ENCODE measurements around the gene ANKRD13D. TPM values are rescaled to one million over a fixed set of nuclear protein-coding genes. Genes with fewer than 3 reads are reported as not detected.

Gene ANKRD13D
- total and polyA plus RNA-seq, 2 donors from 2014 or later: 21.9 to 68.3 TPM

DNA sequence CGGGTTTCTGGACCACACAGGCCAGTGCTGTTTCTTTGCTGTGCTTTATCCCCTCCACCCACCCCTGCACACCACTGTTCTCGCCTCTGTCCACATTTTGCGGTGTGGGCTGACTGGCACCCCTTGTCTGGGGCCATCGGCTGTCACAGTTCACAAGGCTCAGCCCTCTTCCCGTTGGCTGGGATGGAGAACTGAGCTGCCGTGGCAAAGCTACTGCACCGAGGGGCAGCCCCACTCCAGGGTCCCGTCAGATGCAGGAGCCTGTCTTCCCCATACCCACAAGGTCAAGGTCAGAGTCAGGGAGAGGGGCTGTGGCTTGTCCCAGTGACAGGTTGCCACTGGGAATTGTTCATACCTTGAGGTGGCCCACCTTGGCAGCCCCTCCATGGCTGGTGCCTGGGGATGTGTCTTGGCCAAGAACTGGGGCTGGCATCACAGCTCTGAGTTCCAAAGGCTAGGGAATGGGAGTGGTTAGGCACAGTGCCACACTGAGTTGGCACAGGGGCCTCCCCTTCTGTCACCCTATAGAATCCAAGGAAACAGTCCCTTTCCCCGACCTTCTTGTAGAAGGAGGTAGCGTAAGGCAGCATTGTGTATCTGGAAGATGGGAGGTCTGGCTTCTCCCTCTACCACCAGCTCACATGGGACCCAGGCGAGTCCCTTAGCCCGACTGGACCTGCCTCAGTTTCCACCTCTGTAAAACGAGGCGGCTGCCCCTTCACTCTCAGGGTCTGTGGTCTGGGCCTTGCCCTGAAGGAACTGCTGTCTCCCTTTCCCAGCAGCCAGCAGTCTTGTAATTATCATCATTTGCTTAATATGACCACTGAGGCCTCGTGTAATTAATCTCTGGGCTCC lies 19.5 kb upstream of the ANKRD13D start:
- Histone ChIP-seq H3K4me1 (ENCODE audit: control insufficient read depth in 2 of 3, insufficient read depth in 2 of 3, low read depth in 1 of 3, low read length in 3 of 3) (peaks cover 5 to 75% (median 48%) of the 10 kb centered on the region in 3 donors), H3K27me3 (ENCODE audit: control insufficient read depth, insufficient read depth, low read length) (no peaks in the 10 kb centered on the region), H3K4me3 (ENCODE audit: low read length in 3 of 3) (peak overlapping the region in 2 of 3 donors; percentile 32 to 53), H3K36me3 (ENCODE audit: control insufficient read depth in 2 of 3, insufficient read depth in 3 of 3, low read length in 3 of 3) (peaks cover 0 to 5% (median 2%) of the 10 kb centered on the region in 3 donors), H3K27ac (ENCODE audit: low read depth in 2 of 2, low read length in 2 of 2) (peak overlapping the region; percentile 49 to 80), H3K9me3 (ENCODE audit: control insufficient read depth in 2 of 3, insufficient read depth in 1 of 3, low read length in 3 of 3) (no peaks in the 10 kb centered on the region), H3K9ac (ENCODE audit: low read length in 3 of 3) (peak overlapping the region in 2 of 3 donors; percentile 60 to 74)
- FAIRE-seq (no peak), DNase-seq (peak in 2 of 5 donors; percentile 46 to 67)
- TF ChIP-seq, protein P1, sequence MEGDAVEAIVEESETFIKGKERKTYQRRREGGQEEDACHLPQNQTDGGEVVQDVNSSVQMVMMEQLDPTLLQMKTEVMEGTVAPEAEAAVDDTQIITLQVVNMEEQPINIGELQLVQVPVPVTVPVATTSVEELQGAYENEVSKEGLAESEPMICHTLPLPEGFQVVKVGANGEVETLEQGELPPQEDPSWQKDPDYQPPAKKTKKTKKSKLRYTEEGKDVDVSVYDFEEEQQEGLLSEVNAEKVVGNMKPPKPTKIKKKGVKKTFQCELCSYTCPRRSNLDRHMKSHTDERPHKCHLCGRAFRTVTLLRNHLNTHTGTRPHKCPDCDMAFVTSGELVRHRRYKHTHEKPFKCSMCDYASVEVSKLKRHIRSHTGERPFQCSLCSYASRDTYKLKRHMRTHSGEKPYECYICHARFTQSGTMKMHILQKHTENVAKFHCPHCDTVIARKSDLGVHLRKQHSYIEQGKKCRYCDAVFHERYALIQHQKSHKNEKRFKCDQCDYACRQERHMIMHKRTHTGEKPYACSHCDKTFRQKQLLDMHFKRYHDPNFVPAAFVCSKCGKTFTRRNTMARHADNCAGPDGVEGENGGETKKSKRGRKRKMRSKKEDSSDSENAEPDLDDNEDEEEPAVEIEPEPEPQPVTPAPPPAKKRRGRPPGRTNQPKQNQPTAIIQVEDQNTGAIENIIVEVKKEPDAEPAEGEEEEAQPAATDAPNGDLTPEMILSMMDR (IDR thresholded peaks at IDR 0.05; ENCODE audit: borderline replicate concordance, extremely low read depth, insufficient read depth): no peak
- intact Hi-C loops (cut with DNase I): loop anchor here (5.0 kb wide), 1 partner anchor 48 kb away; no protein-coding TSS in a partner anchor

DNA sequence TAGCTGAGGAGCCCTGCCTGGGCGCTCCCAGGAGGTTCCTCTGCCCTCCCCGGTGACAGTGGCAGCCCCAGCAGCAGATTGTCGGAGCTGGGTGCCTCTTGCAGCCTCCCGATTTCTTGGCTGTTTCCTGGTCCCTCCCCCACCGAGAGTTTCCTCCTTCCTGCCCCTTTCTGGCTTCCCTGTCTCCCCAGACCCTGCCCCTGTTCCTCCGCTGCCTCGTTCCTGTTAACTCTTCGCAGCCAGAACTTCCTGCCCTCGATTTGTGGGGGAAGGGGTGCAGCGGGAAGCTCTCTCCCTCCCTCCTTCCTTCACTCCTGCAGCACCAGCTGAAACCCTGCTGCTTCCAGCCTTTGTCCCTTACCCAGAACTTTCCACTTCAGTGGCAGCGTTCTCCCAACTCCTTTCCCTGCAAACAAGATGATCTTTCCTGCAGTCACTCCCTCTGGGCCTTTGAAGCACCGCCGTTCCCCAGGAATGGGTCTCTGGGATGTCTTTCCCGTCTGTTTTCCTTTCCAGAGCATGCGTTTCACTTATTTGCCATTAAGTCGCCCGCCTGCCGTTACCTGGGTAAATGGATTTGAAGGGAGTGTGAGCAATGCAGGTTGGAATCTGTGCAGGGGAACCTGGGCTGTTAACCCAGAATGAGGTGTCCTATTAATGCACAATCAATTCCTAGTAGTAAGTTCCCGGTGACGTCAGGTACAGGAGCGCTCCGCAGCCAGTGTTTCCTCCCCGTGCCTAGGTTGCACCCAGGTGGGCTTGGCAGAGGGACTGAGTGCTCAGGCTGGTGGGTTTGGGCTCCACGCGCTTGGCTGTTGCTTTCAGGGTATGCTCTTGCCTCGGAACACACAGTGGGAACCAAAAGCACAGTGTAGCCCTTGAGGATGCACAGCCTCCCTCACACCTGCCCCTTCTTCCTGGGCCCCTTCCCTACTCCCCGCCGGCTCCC lies 18.6 kb upstream of the ANKRD13D start:
- DNase-seq: peak; percentile 81 to 90 (median 87)
- intact Hi-C loops (cut with DNase I): no loop called here
- H3K27ac ChIP-seq (ENCODE audit: low read depth in 2 of 2, low read length in 2 of 2): peak overlapping the region; percentile 49 to 80
- H3K27me3 ChIP-seq (ENCODE audit: control insufficient read depth, insufficient read depth, low read length): no peaks in the 10 kb centered on the region
- H3K36me3 ChIP-seq (ENCODE audit: control insufficient read depth in 2 of 3, insufficient read depth in 3 of 3, low read length in 3 of 3): peaks cover 0 to 5% (median 2%) of the 10 kb centered on the region in 3 donors
- no peak for FAIRE-seq
- peak overlapping the region in 2 of 3 donors; percentile 31 to 60 for H3K9ac ChIP-seq (ENCODE audit: low read length in 3 of 3)
- H3K4me1 ChIP-seq (ENCODE audit: control insufficient read depth in 2 of 3, insufficient read depth in 2 of 3, low read depth in 1 of 3, low read length in 3 of 3): peaks cover 5 to 79% (median 49%) of the 10 kb centered on the region in 3 donors
- TF ChIP-seq, protein P1 (IDR thresholded peaks at IDR 0.05; ENCODE audit: borderline replicate concordance, extremely low read depth, insufficient read depth): no peak
- H3K4me3 ChIP-seq (ENCODE audit: low read length in 3 of 3): peak overlapping the region in 2 of 3 donors; percentile 13 to 53
- H3K9me3 ChIP-seq (ENCODE audit: control insufficient read depth in 2 of 3, insufficient read depth in 1 of 3, low read length in 3 of 3): no peaks in the 10 kb centered on the region

DNA sequence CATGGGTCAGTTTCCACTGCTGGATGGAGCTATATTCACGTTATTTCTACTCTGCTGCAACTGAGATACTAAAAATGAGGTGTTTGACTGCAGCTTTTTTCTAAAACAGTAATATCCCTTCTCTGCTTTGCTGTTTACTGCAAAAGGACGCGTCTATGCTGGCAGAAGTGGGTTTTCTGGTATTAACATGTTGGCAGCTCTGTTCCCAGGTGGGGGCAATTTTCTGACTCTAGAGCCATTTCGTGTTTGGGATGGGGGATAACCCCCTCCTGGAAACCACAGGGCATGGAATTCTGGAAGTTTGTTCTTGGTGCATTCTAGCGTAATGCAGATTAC lies 17.9 kb upstream of the ANKRD13D start:
- H3K9ac ChIP-seq (ENCODE audit: low read length in 3 of 3): no peak overlapping the region
- intact Hi-C loops (cut with DNase I): no loop called here
- H3K4me3 ChIP-seq (ENCODE audit: low read length in 3 of 3): no peak overlapping the region
- H3K27me3 ChIP-seq (ENCODE audit: control insufficient read depth, insufficient read depth, low read length): no peaks in the 10 kb centered on the region
- TF ChIP-seq, protein P1 (IDR thresholded peaks at IDR 0.05; ENCODE audit: borderline replicate concordance, extremely low read depth, insufficient read depth): no peak
- no peak for DNase-seq
- peaks cover 5 to 80% (median 55%) of the 10 kb centered on the region in 3 donors for H3K4me1 ChIP-seq (ENCODE audit: control insufficient read depth in 2 of 3, insufficient read depth in 2 of 3, low read depth in 1 of 3, low read length in 3 of 3)
- no peak for FAIRE-seq
- H3K9me3 ChIP-seq (ENCODE audit: control insufficient read depth in 2 of 3, insufficient read depth in 1 of 3, low read length in 3 of 3): no peaks in the 10 kb centered on the region
- H3K36me3 ChIP-seq (ENCODE audit: control insufficient read depth in 2 of 3, insufficient read depth in 3 of 3, low read length in 3 of 3): peaks cover 0 to 5% (median 2%) of the 10 kb centered on the region in 3 donors
- H3K27ac ChIP-seq (ENCODE audit: low read depth in 2 of 2, low read length in 2 of 2): no peak overlapping the region

Measured in kidney (tissue), 14 donors.